Transverse colon (tissue), 4 donors: ENCODE data around the gene PSMA5.

Experiments
- CTCF ChIP-seq, 5 experiments: fragments of 200-600 bp in 3 of 5; fragments of 450-650 bp in 2 of 5; sonication (generic) in 3 of 5; IDR thresholded peaks; 1 replicate in 2 of 5; 2 replicates in 3 of 5; pipeline ENCODE4 v1.5.1; 2016 to 2017; ENCODE audit warnings: antibody characterized with exemption in 5 of 5, inconsistent platforms in 3 of 5, mild to moderate bottlenecking in 2 of 5, moderate library complexity in 1 of 5
- EP300 ChIP-seq: sonication (generic); formaldehyde crosslinking; IDR thresholded peaks from one replicate; pipeline ENCODE4 v1.6.1; 2017; ENCODE audit warnings: antibody characterized with exemption, low read depth
- POLR2A ChIP-seq: fragments of 450-650 bp; IDR thresholded peaks from one replicate; pipeline ENCODE4 v1.6.1; 2016; ENCODE audit warnings: antibody characterized with exemption, mild to moderate bottlenecking, moderate library complexity
- POLR2AphosphoS5 ChIP-seq, 3 donors: sonication (generic); formaldehyde crosslinking; IDR thresholded peaks; one replicate each; pipeline ENCODE4 v1.6.1; 2016; ENCODE audit warnings: antibody characterized with exemption in 3 of 3

- no peak for TF ChIP-seq POLR2A
- TF ChIP-seq CTCF (IDR thresholded peaks at IDR 0.05), result no peak
- TF ChIP-seq EP300, result no peak
- TF ChIP-seq POLR2AphosphoS5 (IDR thresholded peaks at IDR 0.05), result no peak
Observed at GRCh38 chr1:109361649-109362048, 64.6 kb downstream of the PSMA5 start.
